HG03520 (cell line): ENCODE results near the gene LRP1B.

Experiments
- ATAC-seq: cut with Tn5 transposase; IDR thresholded peaks from one replicate; pipeline ENCODE4 v1.9.1; 2021; ENCODE audit warnings: mild to moderate bottlenecking, moderate library complexity; ENCODE audit not compliant: unreplicated experiment

The LRP1B gene

GRCh38 chr2:142042536-142043199, 88.1 kb downstream of the LRP1B start:
- ATAC-seq: no peak

DNA sequence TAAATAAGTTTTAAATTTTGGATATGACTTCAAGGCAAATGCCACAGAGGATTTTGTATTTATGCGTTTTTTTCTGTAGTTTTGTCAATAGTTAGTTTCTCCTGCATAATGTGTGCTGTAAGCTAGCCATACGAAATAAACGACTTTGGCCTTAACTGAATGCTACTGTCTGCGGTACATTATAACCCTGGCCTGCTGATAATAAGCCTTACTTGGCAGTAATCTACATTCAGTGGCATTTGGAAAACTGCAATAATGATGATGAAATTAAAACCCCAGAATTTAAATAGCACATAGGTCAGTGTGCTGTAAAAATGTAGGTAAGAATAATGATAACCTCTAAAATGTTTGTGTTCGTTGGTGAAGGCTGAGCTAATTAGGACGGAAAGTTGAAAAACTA, 88.8 kb downstream of the LRP1B start:
- ATAC-seq: no peak

GRCh38 chr2:142041105-142041504, 89.7 kb downstream of the LRP1B start:
- ATAC-seq: no peak

- ATAC-seq: no peak
Measured at GRCh38 chr2:142040556-142040955, 90.3 kb downstream of the LRP1B start.

DNA sequence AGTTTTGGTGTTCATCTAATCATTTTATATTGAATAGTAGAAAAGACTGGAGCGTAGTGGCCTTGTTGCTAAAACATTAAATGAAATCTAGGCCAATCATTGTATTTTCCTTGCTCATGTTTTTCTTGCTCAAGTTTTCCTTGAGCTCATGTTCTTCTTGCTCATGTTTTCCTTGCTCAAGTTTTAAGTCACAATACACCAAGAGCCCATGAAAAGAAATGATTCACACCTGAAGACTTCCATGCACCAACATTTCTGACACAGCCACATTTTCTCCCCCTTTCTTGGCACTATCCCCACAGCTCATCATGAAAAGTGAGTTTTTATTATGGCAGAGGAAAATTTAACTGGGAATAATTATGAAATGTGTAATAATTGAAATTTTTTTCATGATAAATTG, 92.0 kb downstream of the LRP1B start:
- ATAC-seq: no peak

GRCh38 chr2:142037744-142038143, 93.1 kb downstream of the LRP1B start:
- no peak for ATAC-seq

DNA sequence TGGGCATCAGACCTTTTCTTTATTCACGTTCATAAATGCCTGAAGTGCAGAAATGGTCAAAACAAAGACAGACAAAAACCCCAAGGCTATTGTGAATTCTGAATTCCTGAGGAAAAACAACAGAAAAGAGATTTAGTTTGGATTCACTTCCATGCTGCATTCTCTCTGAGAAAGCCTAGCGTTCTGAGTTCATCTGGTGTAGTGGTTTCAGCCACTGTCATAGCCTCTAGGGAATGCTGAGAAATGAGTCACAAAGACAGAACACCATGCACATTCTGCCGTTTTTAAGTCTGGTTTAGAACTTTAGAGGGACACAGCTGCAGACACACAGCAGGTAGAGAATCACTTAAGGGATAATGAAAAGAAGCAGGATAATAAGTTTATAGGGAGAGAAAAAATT, 93.8 kb downstream of the LRP1B start:
- ATAC-seq: no peak

DNA sequence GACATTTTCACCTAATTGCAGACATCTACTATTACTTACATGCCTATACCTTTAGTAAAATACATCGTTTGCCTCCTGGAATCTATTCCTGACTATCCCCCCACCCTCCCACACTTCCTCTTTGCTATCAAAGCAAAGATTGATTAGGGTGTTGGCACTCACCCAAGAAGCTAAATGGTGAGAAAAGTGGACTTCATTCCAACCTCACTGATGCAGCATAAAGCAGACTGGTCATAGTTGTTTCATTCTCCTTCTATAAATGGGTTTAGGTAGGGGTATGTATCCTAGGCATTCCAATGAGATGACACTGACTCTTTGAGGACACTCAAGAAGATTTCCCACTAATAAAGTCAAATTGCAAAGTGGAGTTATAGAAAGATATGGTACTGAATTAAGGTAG, 97.4 kb downstream of the LRP1B start:
- no peak for ATAC-seq

- ATAC-seq: no peak
Measured at GRCh38 chr2:142031656-142032055, 99.2 kb downstream of the LRP1B start.

GRCh38 chr2:142030735-142031134, 100.1 kb downstream of the LRP1B start:
- no peak for ATAC-seq

- no peak for ATAC-seq
Measured at GRCh38 chr2:142029974-142030373, 100.8 kb downstream of the LRP1B start.

DNA sequence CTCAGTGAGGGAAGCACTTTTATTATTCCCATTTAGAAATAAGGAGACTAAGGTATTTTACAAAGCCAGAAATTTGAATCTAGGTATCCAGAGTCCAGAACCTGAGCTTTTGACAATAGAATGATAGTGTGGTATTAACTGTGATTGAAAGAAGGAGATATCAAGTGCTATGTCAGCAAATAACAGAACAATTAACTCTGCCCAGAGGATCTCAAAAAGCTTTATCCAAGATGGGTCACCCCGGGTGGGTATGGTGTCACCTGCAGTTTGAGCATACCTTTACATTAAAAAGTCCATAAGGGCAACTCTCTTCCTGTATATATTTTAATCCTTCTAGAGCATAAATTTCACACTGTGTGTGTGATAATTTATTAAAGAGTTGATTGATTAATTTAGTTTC, 105.4 kb downstream of the LRP1B start:
- no peak for ATAC-seq

DNA sequence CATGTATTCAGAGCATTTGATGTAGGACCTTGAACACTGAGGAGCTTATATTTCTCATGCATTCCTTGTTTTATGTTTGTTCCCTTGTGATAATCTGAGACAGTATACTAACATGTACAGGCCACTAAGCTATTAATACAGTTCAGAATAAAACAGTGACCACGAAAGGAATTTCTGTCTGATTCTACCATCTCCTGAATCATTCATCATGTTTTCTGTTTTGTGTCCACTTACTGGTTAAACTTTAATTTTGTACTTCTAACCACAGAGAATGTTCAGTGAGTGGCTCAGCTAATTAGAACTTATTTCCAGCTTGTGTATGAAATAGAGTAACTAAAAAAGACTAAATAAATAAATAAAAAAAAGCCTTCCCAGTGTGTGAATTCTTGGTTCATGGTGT, 110.4 kb downstream of the LRP1B start:
- no peak for ATAC-seq

- ATAC-seq: no peak
Measured at GRCh38 chr2:142014536-142014935, 116.3 kb downstream of the LRP1B start.

DNA sequence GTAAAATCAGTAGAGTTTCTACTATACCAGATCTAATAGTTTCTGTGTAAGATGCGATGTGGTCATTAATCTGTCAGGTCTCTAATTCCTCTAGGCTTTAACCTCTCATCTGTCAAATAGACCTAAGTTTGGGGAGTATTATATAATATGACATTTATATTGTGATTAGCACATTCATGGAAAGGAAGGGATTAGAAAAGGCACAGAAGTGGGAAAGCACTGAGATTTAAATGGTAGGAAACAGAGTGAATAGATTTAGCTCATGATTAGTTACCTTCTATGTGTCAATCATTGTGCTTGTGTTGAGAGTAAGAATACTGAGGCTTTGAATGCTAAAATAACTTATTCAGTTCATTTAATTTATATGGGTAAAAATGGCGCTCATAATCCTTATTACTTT, 118.0 kb downstream of the LRP1B start:
- no peak for ATAC-seq

GRCh38 chr2:142010477-142011270, 120.1 kb downstream of the LRP1B start:
- ATAC-seq: no peak

GRCh38 chr2:142008135-142008744, 122.6 kb downstream of the LRP1B start:
- no peak for ATAC-seq

DNA sequence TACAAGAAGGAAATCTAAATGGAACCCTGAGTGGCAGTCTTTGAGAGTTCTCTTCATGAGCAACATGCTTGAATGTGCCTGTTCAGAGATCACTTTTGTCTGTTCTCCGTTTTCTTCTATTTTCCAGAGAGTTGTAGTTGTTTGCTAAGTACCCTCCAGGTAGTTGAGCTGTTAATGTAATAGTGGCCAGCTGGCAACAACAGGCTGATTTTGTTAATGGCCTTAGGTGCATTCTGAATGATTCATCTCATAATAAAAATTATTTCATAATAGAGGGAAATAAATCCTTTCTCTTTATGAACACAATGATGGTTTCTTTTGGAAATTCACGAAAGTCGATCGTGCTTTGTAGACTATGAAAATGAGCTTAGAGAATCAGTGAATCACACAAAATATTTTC, 136.8 kb downstream of the LRP1B start:
- ATAC-seq: no peak

GRCh38 chr2:141992695-141993094, 138.1 kb downstream of the LRP1B start:
- ATAC-seq: no peak

DNA sequence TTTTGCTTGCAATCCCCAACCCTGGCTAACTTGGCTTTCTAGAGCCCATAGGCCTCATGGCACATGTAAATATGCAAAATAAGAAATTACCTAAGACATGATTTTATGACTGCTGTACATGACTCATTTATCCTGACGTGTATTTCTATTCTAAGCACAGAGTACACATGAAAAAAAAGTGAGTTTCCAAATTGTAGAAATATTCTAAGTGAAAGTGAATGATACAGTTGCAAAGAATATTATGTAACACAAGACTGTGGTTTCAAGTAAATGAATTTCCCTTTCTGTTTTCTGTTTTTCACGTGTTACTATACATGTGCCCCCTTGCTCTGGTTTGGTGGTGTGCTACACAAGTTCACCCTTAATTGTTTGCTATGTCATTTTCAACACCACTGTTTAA, 162.4 kb downstream of the LRP1B start:
- no peak for ATAC-seq

GRCh38 chr2:141967980-141968379, 162.8 kb downstream of the LRP1B start:
- no peak for ATAC-seq

GRCh38 chr2:141967503-141967902, 163.3 kb downstream of the LRP1B start:
- no peak for ATAC-seq
